Neural cell (in vitro differentiated cells): ENCODE data around the gene EFCAB6.

ENCODE experiments used
- POLR2AphosphoS5 ChIP-seq: IDR thresholded peaks from 2 replicates; pipeline ENCODE4 v1.6.1; 2012
- TF ChIP-seq, protein P1 (sequence below): fragments of 450-650 bp; IDR thresholded peaks from 2 replicates; pipeline ENCODE4 v1.5.1; 2014; ENCODE audit warnings: antibody characterized with exemption, mild to moderate bottlenecking, moderate library complexity; ENCODE audit not compliant: poor library complexity, severe bottlenecking
- TF ChIP-seq, protein P2 (sequence below): IDR thresholded peaks from 2 replicates; pipeline ENCODE4 v1.6.1; 2012; ENCODE audit warnings: borderline replicate concordance

DNA sequence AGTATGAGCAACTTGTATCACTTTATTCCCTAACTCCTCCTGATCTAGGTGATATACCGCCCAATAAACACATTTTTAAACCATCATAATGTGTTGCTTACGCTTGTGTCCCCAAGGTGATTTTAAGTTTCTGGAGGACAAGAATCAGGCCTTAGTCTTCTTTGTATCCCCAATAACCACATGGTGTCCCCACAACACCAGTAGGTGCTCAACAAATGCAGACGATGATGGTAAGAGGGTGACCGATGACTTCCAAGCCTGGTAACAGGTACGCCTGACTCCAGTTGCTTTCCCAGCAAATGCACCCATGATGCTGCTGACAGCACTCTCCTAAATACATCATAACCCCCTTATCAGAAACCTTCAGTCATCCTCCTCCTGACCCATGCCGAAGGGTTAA is 64.2 kb downstream of the EFCAB6 start:
- TF ChIP-seq, protein P1, sequence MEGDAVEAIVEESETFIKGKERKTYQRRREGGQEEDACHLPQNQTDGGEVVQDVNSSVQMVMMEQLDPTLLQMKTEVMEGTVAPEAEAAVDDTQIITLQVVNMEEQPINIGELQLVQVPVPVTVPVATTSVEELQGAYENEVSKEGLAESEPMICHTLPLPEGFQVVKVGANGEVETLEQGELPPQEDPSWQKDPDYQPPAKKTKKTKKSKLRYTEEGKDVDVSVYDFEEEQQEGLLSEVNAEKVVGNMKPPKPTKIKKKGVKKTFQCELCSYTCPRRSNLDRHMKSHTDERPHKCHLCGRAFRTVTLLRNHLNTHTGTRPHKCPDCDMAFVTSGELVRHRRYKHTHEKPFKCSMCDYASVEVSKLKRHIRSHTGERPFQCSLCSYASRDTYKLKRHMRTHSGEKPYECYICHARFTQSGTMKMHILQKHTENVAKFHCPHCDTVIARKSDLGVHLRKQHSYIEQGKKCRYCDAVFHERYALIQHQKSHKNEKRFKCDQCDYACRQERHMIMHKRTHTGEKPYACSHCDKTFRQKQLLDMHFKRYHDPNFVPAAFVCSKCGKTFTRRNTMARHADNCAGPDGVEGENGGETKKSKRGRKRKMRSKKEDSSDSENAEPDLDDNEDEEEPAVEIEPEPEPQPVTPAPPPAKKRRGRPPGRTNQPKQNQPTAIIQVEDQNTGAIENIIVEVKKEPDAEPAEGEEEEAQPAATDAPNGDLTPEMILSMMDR = no peak
- no peak for TF ChIP-seq POLR2AphosphoS5
- TF ChIP-seq, protein P2, sequence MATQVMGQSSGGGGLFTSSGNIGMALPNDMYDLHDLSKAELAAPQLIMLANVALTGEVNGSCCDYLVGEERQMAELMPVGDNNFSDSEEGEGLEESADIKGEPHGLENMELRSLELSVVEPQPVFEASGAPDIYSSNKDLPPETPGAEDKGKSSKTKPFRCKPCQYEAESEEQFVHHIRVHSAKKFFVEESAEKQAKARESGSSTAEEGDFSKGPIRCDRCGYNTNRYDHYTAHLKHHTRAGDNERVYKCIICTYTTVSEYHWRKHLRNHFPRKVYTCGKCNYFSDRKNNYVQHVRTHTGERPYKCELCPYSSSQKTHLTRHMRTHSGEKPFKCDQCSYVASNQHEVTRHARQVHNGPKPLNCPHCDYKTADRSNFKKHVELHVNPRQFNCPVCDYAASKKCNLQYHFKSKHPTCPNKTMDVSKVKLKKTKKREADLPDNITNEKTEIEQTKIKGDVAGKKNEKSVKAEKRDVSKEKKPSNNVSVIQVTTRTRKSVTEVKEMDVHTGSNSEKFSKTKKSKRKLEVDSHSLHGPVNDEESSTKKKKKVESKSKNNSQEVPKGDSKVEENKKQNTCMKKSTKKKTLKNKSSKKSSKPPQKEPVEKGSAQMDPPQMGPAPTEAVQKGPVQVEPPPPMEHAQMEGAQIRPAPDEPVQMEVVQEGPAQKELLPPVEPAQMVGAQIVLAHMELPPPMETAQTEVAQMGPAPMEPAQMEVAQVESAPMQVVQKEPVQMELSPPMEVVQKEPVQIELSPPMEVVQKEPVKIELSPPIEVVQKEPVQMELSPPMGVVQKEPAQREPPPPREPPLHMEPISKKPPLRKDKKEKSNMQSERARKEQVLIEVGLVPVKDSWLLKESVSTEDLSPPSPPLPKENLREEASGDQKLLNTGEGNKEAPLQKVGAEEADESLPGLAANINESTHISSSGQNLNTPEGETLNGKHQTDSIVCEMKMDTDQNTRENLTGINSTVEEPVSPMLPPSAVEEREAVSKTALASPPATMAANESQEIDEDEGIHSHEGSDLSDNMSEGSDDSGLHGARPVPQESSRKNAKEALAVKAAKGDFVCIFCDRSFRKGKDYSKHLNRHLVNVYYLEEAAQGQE = no peak
